Effector memory CD4-positive, alpha-beta T cell (primary cell): ENCODE data around the gene CCDC192.

Experiments used
- DNase-seq, 3 donors: peaks; one replicate each; pipeline ENCODE4 v3.0.0-alpha.2; 2020
- H3K27ac ChIP-seq: 2 replicates; pipeline ENCODE4 v1.7.0; 2013; ENCODE audit warnings: mild to moderate bottlenecking, low read length, moderate library complexity; ENCODE audit not compliant: insufficient read depth, poor library complexity, severe bottlenecking
- H3K27me3 ChIP-seq: replicated peaks from 2 replicates; pipeline ENCODE4 v1.7.0; 2013; ENCODE audit warnings: mild to moderate bottlenecking, low read length; ENCODE audit not compliant: insufficient read depth, control insufficient read depth, poor library complexity, severe bottlenecking
- H3K36me3 ChIP-seq: 2 replicates; pipeline ENCODE4 v1.7.0; 2013; ENCODE audit warnings: mild to moderate bottlenecking, low read length, moderate library complexity; ENCODE audit not compliant: control insufficient read depth, insufficient read depth
- H3K4me1 ChIP-seq: 2 replicates; pipeline ENCODE4 v1.7.0; 2013; ENCODE audit warnings: low read length, mild to moderate bottlenecking; ENCODE audit not compliant: control insufficient read depth, insufficient read depth, poor library complexity, severe bottlenecking
- H3K4me3 ChIP-seq: 2 replicates; pipeline ENCODE4 v1.7.0; 2013; ENCODE audit warnings: low read length, low read depth, mild to moderate bottlenecking; ENCODE audit not compliant: insufficient read depth, poor library complexity, severe bottlenecking
- H3K9me3 ChIP-seq: 2 replicates; pipeline ENCODE4 v1.7.0; 2013; ENCODE audit warnings: mild to moderate bottlenecking, low read length, moderate library complexity; ENCODE audit not compliant: control insufficient read depth

The CCDC192 gene

DNA sequence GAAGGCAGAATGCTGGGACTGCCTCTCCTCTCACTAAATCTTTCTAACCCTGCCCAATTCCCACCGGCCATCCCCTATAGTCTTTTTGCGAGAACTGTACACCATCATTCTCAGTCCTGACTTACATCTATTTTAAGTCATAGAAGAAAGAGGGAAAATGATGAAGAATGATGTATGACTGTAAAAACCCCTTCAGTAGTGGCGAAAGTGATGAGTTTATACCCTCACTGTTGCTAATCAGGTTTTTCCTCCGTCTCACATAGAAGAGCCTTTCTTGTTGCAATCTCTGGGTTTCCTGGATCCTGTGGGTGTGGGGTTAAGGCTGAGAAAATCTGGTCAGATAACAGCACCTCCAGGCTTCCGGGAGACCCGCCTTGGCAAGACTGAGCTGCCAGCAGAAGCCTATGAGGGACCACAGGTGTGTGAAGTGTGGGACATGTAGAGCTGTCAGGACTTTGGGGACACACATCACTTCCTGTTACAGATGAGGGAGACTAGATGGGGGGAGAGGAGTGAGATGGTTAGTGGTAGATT, 233.3 kb downstream of the CCDC192 start:
- Histone ChIP-seq H3K4me1 (no peaks in the 10 kb centered on the region), H3K27ac (no peak overlapping the region), H3K36me3 (no peaks in the 10 kb centered on the region), H3K4me3 (no peak overlapping the region), H3K9me3 (no peaks in the 10 kb centered on the region), H3K27me3 (no peaks in the 10 kb centered on the region)
- peak in 2 of 3 donors; percentile 0 to 14 for DNase-seq

GRCh38 chr5:127938746-127939145, 235.6 kb downstream of the CCDC192 start:
- no peaks in the 10 kb centered on the region for H3K36me3 ChIP-seq
- DNase-seq: no peak
- no peak overlapping the region for H3K27ac ChIP-seq
- H3K27me3 ChIP-seq: no peaks in the 10 kb centered on the region
- H3K4me3 ChIP-seq: no peak overlapping the region
- H3K4me1 ChIP-seq: no peaks in the 10 kb centered on the region
- H3K9me3 ChIP-seq: no peaks in the 10 kb centered on the region

DNA sequence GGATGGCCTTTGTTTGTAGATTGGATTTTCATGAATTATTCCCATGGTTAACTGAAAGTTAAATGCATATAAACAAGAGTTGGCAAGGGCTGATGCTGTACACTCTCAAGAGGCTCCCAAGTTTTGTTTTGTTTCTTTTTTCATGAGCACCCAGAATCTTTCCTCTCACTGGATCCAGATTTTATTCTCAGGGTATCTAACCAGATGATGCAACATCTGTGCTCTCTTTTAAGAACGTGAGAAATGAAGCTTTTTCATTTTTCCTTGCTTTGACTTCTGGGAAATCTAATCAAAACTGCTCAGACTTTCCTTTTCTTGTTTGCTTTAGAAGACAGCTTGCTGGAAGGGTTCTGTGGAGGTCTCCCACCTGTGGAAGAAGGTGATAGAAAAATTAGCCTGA, 237.7 kb downstream of the CCDC192 start:
- no peaks in the 10 kb centered on the region for H3K36me3 ChIP-seq
- no peak overlapping the region for H3K4me3 ChIP-seq
- DNase-seq: no peak
- no peaks in the 10 kb centered on the region for H3K27me3 ChIP-seq
- no peaks in the 10 kb centered on the region for H3K9me3 ChIP-seq
- no peaks in the 10 kb centered on the region for H3K4me1 ChIP-seq
- H3K27ac ChIP-seq: no peak overlapping the region

GRCh38 chr5:127941646-127942045, 238.5 kb downstream of the CCDC192 start:
- no peak for DNase-seq

GRCh38 chr5:127942246-127943060, 239.3 kb downstream of the CCDC192 start:
- Histone ChIP-seq H3K4me3 (no peak overlapping the region), H3K4me1 (no peaks in the 10 kb centered on the region), H3K27me3 (no peaks in the 10 kb centered on the region), H3K27ac (no peak overlapping the region), H3K9me3 (no peaks in the 10 kb centered on the region), H3K36me3 (no peaks in the 10 kb centered on the region)
- no peak for DNase-seq

More at GRCh38 chr5:127941646-127942045, 238.5 kb downstream of the CCDC192 start:
- H3K9me3 ChIP-seq: no peaks in the 10 kb centered on the region
- H3K27me3 ChIP-seq: no peaks in the 10 kb centered on the region
- H3K4me3 ChIP-seq: no peak overlapping the region
- H3K4me1 ChIP-seq: no peaks in the 10 kb centered on the region
- H3K27ac ChIP-seq: no peak overlapping the region
- no peaks in the 10 kb centered on the region for H3K36me3 ChIP-seq

GRCh38 chr5:127943061-127943371, 239.8 kb downstream of the CCDC192 start:
- Histone ChIP-seq H3K4me1 (no peaks in the 10 kb centered on the region), H3K27ac (no peak overlapping the region), H3K4me3 (no peak overlapping the region), H3K9me3 (no peaks in the 10 kb centered on the region), H3K36me3 (no peaks in the 10 kb centered on the region), H3K27me3 (no peaks in the 10 kb centered on the region)
- DNase-seq: no peak

GRCh38 chr5:127944125-127944524, 240.9 kb downstream of the CCDC192 start:
- H3K4me1 ChIP-seq: no peaks in the 10 kb centered on the region

GRCh38 chr5:127947941-127948340, 244.8 kb downstream of the CCDC192 start:
- Histone ChIP-seq H3K27ac (no peak overlapping the region), H3K4me1 (no peaks in the 10 kb centered on the region), H3K4me3 (no peak overlapping the region), H3K27me3 (no peaks in the 10 kb centered on the region), H3K9me3 (no peaks in the 10 kb centered on the region), H3K36me3 (no peaks in the 10 kb centered on the region)
- no peak for DNase-seq

More at GRCh38 chr5:127944125-127944524, 240.9 kb downstream of the CCDC192 start:
- Histone ChIP-seq H3K36me3 (no peaks in the 10 kb centered on the region), H3K27me3 (no peaks in the 10 kb centered on the region), H3K4me3 (no peak overlapping the region), H3K9me3 (no peaks in the 10 kb centered on the region), H3K27ac (no peak overlapping the region)
- DNase-seq: no peak

GRCh38 chr5:127950707-127951391, 247.7 kb downstream of the CCDC192 start:
- H3K9me3 ChIP-seq: no peaks in the 10 kb centered on the region
- no peak for DNase-seq
- H3K27ac ChIP-seq: no peak overlapping the region
- H3K27me3 ChIP-seq: no peaks in the 10 kb centered on the region
- no peak overlapping the region for H3K4me3 ChIP-seq
- no peaks in the 10 kb centered on the region for H3K4me1 ChIP-seq
- H3K36me3 ChIP-seq: no peaks in the 10 kb centered on the region

- no peak overlapping the region for H3K27ac ChIP-seq
- no peaks in the 10 kb centered on the region for H3K9me3 ChIP-seq
- H3K4me3 ChIP-seq: no peak overlapping the region
- H3K4me1 ChIP-seq: no peaks in the 10 kb centered on the region
- no peaks in the 10 kb centered on the region for H3K27me3 ChIP-seq
- DNase-seq: no peak
- H3K36me3 ChIP-seq: no peaks in the 10 kb centered on the region
These were observed 248.6 kb downstream of the CCDC192 start for GRCh38 chr5:127951791-127952190.
